SW 1271 (cell line): ENCODE data around the gene CD22.

Experiments used
- DNase-seq, 2 experiments: peaks; one replicate each; lab custom pipeline; 2025; lab: John Stamatoyannopoulos, UW

CD22 gene

GRCh38 chr19:35388277-35389054 is 59.5 kb downstream of the CD22 start:
- DNase-seq = no peak

DNA sequence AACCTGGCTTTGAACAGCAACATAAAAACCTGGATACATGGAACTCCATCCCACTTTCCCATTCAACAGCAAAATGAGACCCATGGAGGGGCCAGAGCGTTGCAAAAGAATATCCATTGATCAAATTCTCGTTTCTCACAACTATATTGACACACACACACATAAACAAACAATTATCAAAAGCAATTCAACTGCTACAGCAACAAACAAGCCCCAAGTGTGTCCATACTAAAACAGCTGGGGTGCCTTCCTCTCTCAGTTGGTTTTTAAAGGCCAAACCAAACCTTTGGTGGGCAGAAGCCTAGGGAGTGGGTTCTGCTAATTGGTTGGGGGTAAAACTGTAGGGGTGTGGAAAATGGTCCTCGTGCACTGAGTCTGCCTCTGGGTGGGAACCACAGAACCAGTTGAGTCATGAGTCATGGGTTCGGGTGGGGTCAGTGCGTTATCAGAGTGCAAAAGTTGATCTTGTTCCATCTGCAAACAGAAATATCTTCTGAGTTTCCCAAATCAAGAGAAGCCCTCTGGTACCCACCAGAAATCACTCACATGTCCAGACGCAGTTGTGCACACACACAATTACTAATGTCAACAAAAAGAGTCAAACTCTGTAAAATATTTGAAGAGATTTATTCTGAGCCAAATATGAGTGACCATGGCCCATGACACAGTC is 60.3 kb downstream of the CD22 start:
- DNase-seq = no peak

GRCh38 chr19:35392742-35393715 is 64.0 kb downstream of the CD22 start:
- no peak for DNase-seq

- no peak for DNase-seq
Observed at GRCh38 chr19:35395382-35396199, 66.6 kb downstream of the CD22 start.

GRCh38 chr19:35396240-35396885 is 67.4 kb downstream of the CD22 start:
- no peak for DNase-seq
